HG02943 (cell line): ENCODE measurements around the gene USP36.
"Not testable (repeated sequence)": the region's sequence is repeated elsewhere in the genome, so short reads cannot be mapped to it uniquely, and the experiment has no call there.

Experiments used
- ATAC-seq: cut with Tn5 transposase; IDR thresholded peaks from one replicate; pipeline ENCODE4 v1.9.1; 2021; ENCODE audit warnings: mild to moderate bottlenecking, low read depth, moderate library complexity; ENCODE audit not compliant: unreplicated experiment

Gene USP36

GRCh38 chr17:78873519-78874340 lies 33.1 kb upstream of the USP36 start:
- ATAC-seq = no peak

- ATAC-seq = no peak
Observed at GRCh38 chr17:78872486-78872885, 31.9 kb upstream of the USP36 start.

- ATAC-seq = no peak
Observed at GRCh38 chr17:78870621-78871020, 30.0 kb upstream of the USP36 start.

GRCh38 chr17:78868391-78868790 lies 27.8 kb upstream of the USP36 start:
- ATAC-seq = no peak

- not testable (repeated sequence) for ATAC-seq
Observed at GRCh38 chr17:78867046-78867445, 26.4 kb upstream of the USP36 start.

- ATAC-seq = no peak
Observed at GRCh38 chr17:78865682-78866390, 25.2 kb upstream of the USP36 start.

GRCh38 chr17:78864117-78864516 lies 23.5 kb upstream of the USP36 start:
- no peak for ATAC-seq

- no peak for ATAC-seq
Observed at GRCh38 chr17:78862073-78863023, 21.7 kb upstream of the USP36 start.

GRCh38 chr17:78861229-78861628 lies 20.6 kb upstream of the USP36 start:
- ATAC-seq = no peak

GRCh38 chr17:78859051-78859450 lies 18.4 kb upstream of the USP36 start:
- ATAC-seq = no peak

GRCh38 chr17:78857266-78857665 lies 16.7 kb upstream of the USP36 start:
- no peak for ATAC-seq

- ATAC-seq = no peak
Observed at GRCh38 chr17:78855561-78856165, 15.0 kb upstream of the USP36 start.

- no peak for ATAC-seq
Observed at GRCh38 chr17:78854508-78854907, 13.9 kb upstream of the USP36 start.

GRCh38 chr17:78853926-78854394 lies 13.3 kb upstream of the USP36 start:
- ATAC-seq = no peak

GRCh38 chr17:78852709-78853121 lies 12.1 kb upstream of the USP36 start:
- no peak for ATAC-seq

- no peak for ATAC-seq
Observed at GRCh38 chr17:78849026-78849425, 8.4 kb upstream of the USP36 start.

- ATAC-seq = no peak
Observed at GRCh38 chr17:78847052-78847451, 6.4 kb upstream of the USP36 start.

GRCh38 chr17:78844301-78845005 lies 3.8 kb upstream of the USP36 start:
- ATAC-seq = no peak

- ATAC-seq = no peak
Observed at GRCh38 chr17:78842881-78843565, 2.4 kb upstream of the USP36 start.
